Epithelial cell of esophagus (primary cell): ENCODE measurements around the gene FLNB.

Experiments
- DNase-seq: peaks from one replicate; pipeline ENCODE4 v3.0.0; 2010; ENCODE audit warnings: low read depth
- H3K4me3 ChIP-seq: 2 replicates; pipeline ENCODE4 v1.5.1; 2011; ENCODE audit warnings: mild to moderate bottlenecking, low read length, control low read depth
- CTCF ChIP-seq: IDR thresholded peaks from 2 replicates; pipeline ENCODE4 v1.5.1; 2011; ENCODE audit warnings: low read depth, mild to moderate bottlenecking, low read length, control low read depth, inconsistent platforms; ENCODE audit not compliant: insufficient read depth; ENCODE audit errors: missing control alignments

The FLNB gene

GRCh38 chr3:58008141-58009025, at the start of gene FLNB:
Gene FLNB, plus strand, starts transcription at chr3:58008422. Its CDS starts 143 bp downstream, at chr3:58008565.
- peak; percentile 74 for DNase-seq
- peak within 1 kb of the TSS; percentile 98 for H3K4me3 ChIP-seq
- TF ChIP-seq CTCF: peak; percentile 56

GRCh38 chr3:57958642-57959422, 49.4 kb upstream of the FLNB start:
- DNase-seq: no peak
- no peak for TF ChIP-seq CTCF
- no peak overlapping the region for H3K4me3 ChIP-seq

- H3K4me3 ChIP-seq: no peak overlapping the region
- DNase-seq: peak; percentile 93
- no peak for TF ChIP-seq CTCF
Observed at GRCh38 chr3:57959423-57960173, 48.6 kb upstream of the FLNB start.

- H3K4me3 ChIP-seq: no peak overlapping the region
- no peak for DNase-seq
- TF ChIP-seq CTCF: no peak
Observed at GRCh38 chr3:57960174-57960505, 48.1 kb upstream of the FLNB start.

- no peak for TF ChIP-seq CTCF
- DNase-seq: no peak
- H3K4me3 ChIP-seq: no peak overlapping the region
Observed at GRCh38 chr3:57961177-57961827, 46.9 kb upstream of the FLNB start.

GRCh38 chr3:57961828-57962447, 46.3 kb upstream of the FLNB start:
- TF ChIP-seq CTCF: peak; percentile 54
- peak; percentile 75 for DNase-seq
- H3K4me3 ChIP-seq: no peak overlapping the region
